ENCODE results near the gene COP1. TPM values are rescaled to one million over a fixed set of nuclear protein-coding genes. Genes with fewer than 3 reads are reported as not detected.
"Not testable (repeated sequence)": the region's sequence is repeated elsewhere in the genome, so short reads cannot be mapped to it uniquely, and the experiment has no call there.

COP1 gene
- total RNA-seq, 6 donors from 2014 or later, result 40.4 to 113 (median 68.3) TPM

GRCh38 chr1:176096015-176096414, 111.1 kb downstream of the COP1 start:
- no peak overlapping the region for H3K4me3 ChIP-seq
- H3K27ac ChIP-seq, result no peak overlapping the region
- peaks cover 0 to 50% (median 15%) of the 10 kb centered on the region in 4 donors for H3K36me3 ChIP-seq
- no peak for TF ChIP-seq EP300 (IDR thresholded peaks at IDR 0.05)
- TF ChIP-seq CTCF (IDR thresholded peaks at IDR 0.05), result no peak
- no peak for TF ChIP-seq POLR2AphosphoS5 (IDR thresholded peaks at IDR 0.05)
- TF ChIP-seq POLR2A (IDR thresholded peaks at IDR 0.05), result no peak
- DNase-seq, result no peak
- no peak for ATAC-seq (ENCODE audit: low FRiP score in 2 of 2)
- H3K9me3 ChIP-seq, result peaks cover 29 to 48% (median 43%) of the 10 kb centered on the region in 4 donors
- H3K4me1 ChIP-seq, result no peaks in the 10 kb centered on the region
- no peaks in the 10 kb centered on the region for H3K27me3 ChIP-seq
- 96% methylated on average over 3 of the region's 3 CpGs for WGBS, 2 donors

- Histone ChIP-seq H3K36me3 (peaks cover 0 to 5% (median 0%) of the 10 kb centered on the region in 4 donors), H3K4me1 (no peaks in the 10 kb centered on the region), H3K9me3 (peaks cover 0 to 2% (median 0%) of the 10 kb centered on the region in 4 donors), H3K27ac (no peak overlapping the region), H3K27me3 (no peaks in the 10 kb centered on the region), H3K4me3 (no peak overlapping the region)
- DNase-seq, result no peak
- 98 to 100% methylated on average over 1 of the region's 1 CpG for WGBS, 2 donors
- TF ChIP-seq POLR2AphosphoS5 (IDR thresholded peaks at IDR 0.05), result no peak
- TF ChIP-seq POLR2A (IDR thresholded peaks at IDR 0.05), result no peak
- TF ChIP-seq EP300 (IDR thresholded peaks at IDR 0.05), result no peak
- TF ChIP-seq CTCF (IDR thresholded peaks at IDR 0.05), result no peak
- no peak for ATAC-seq (ENCODE audit: low FRiP score in 2 of 2)
These were observed 116.3 kb downstream of the COP1 start for GRCh38 chr1:176090766-176091165.

GRCh38 chr1:176087746-176088145, 119.3 kb downstream of the COP1 start:
- H3K9me3 ChIP-seq; H3K4me1 ChIP-seq; H3K36me3 ChIP-seq; H3K27me3 ChIP-seq; H3K4me3 ChIP-seq; DNase-seq; H3K27ac ChIP-seq; ATAC-seq (ENCODE audit: low FRiP score in 2 of 2): not testable (repeated sequence)
- 93 to 100% methylated on average over 3 of the region's 3 CpGs for WGBS, 2 donors

GRCh38 chr1:176073524-176074157, 133.4 kb downstream of the COP1 start:
- 49 to 50% methylated on average over 5 of the region's 5 CpGs for WGBS, 2 donors

GRCh38 chr1:176068901-176069300, 138.2 kb downstream of the COP1 start:
- ATAC-seq (ENCODE audit: low FRiP score in 2 of 2), result no peak
- TF ChIP-seq CTCF (IDR thresholded peaks at IDR 0.05) (no peak), POLR2A (IDR thresholded peaks at IDR 0.05) (no peak), EP300 (IDR thresholded peaks at IDR 0.05) (no peak), POLR2AphosphoS5 (IDR thresholded peaks at IDR 0.05) (no peak)
- 96% methylated on average over 5 of the region's 5 CpGs for WGBS, 2 donors
- H3K27me3 ChIP-seq, result no peaks in the 10 kb centered on the region
- H3K4me1 ChIP-seq, result no peaks in the 10 kb centered on the region
- H3K4me3 ChIP-seq, result no peak overlapping the region
- no peaks in the 10 kb centered on the region for H3K36me3 ChIP-seq
- DNase-seq, result no peak
- no peaks in the 10 kb centered on the region for H3K9me3 ChIP-seq
- no peak overlapping the region for H3K27ac ChIP-seq

More at GRCh38 chr1:176073524-176074157, 133.4 kb downstream of the COP1 start:
- no peak overlapping the region for H3K4me3 ChIP-seq
- no peaks in the 10 kb centered on the region for H3K4me1 ChIP-seq
- TF ChIP-seq EP300 (IDR thresholded peaks at IDR 0.05) (no peak), POLR2A (IDR thresholded peaks at IDR 0.05) (no peak), POLR2AphosphoS5 (IDR thresholded peaks at IDR 0.05) (no peak), CTCF (IDR thresholded peaks at IDR 0.05) (peak; percentile 43 to 63 (median 50))
- ATAC-seq (ENCODE audit: low FRiP score in 2 of 2), result peak in 1 of 2 donors; percentile 48
- no peaks in the 10 kb centered on the region for H3K27me3 ChIP-seq
- H3K36me3 ChIP-seq, result peaks cover 0 to 3% (median 0%) of the 10 kb centered on the region in 4 donors
- no peak for DNase-seq
- H3K9me3 ChIP-seq, result peaks cover 0 to 8% (median 7%) of the 10 kb centered on the region in 4 donors
- no peak overlapping the region for H3K27ac ChIP-seq

Measured in upper lobe of left lung (tissue), 6 donors.